A549 (cell line): ENCODE data around the gene FAM131A. TPM values are rescaled to one million over a fixed set of nuclear protein-coding genes. Genes with fewer than 3 reads are reported as not detected.

ENCODE experiments used
- ATAC-seq, 2 experiments: fragments of 200-7000 bp in 1 of 2; fragments of >200 bp in 1 of 2; cut with Nextera tagmentation in 1 of 2; cut with Tn5 transposase in 1 of 2; 3 replicates each; pipeline versions ENCODE4 v1.8.0 to v1.9.1; 2018 to 2020; ENCODE audit warnings: mild to moderate bottlenecking in 1 of 2, moderate library complexity in 1 of 2
- CTCF ChIA-PET: fragments of 300-600 bp; sonication (Branson Sonifier 250); formaldehyde crosslinking; extraction: SDS; loops from one replicate; lab custom pipeline; 2021; ENCODE audit warnings: antibody characterized with exemption, inconsistent platforms; lab: Yijun Ruan, JAX
- POLR2A ChIA-PET: fragments of 350-600 bp; formaldehyde crosslinking; extraction: SDS; loops from one replicate; lab custom pipeline; 2021; ENCODE audit warnings: antibody characterized with exemption, inconsistent platforms; lab: Yijun Ruan, JAX
- DNase-seq, 2 experiments: peaks; one replicate each; pipeline versions ENCODE4 v3.0.0 to v3.0.0-alpha.2; 2011 to 2016; ENCODE audit warnings: low read depth in 1 of 2, low spot score in 1 of 2
- FAIRE-seq: peaks from 2 replicates; lab custom pipeline; 2011; peaks lifted over from hg19 to GRCh38; lab: Jason Lieb, UNC
- H3K27ac ChIP-seq, 2 experiments: fragments of >200 bp; sonication (Bioruptor Twin); formaldehyde crosslinking; 3 replicates each; pipeline ENCODE4 v1.5.1; 2016 to 2017
- H3K4me1 ChIP-seq: fragments of >200 bp; sonication (Bioruptor Twin); formaldehyde crosslinking; 3 replicates; pipeline ENCODE4 v1.6.1; 2016
- H3K4me2 ChIP-seq: fragments of >200 bp; sonication (Bioruptor Twin); formaldehyde crosslinking; 3 replicates; pipeline ENCODE4 v1.6.1; 2016
- H3K4me3 ChIP-seq: fragments of >200 bp; sonication (Bioruptor Twin); formaldehyde crosslinking; 3 replicates; pipeline ENCODE4 v1.5.1; 2016
- H3K9me3 ChIP-seq: fragments of >200 bp; sonication (Bioruptor Twin); formaldehyde crosslinking; 3 replicates; pipeline ENCODE4 v1.6.1; 2016
- CBX8 ChIP-seq: fragments of 200-600 bp; sonication (generic); IDR thresholded peaks from 2 replicates; pipeline ENCODE4 v1.6.1; 2016
- CHD2 ChIP-seq: fragments of 150-350 bp; IDR thresholded peaks from 2 replicates; pipeline ENCODE4 v1.6.1; 2014; ENCODE audit warnings: low read length; ENCODE audit not compliant: partially characterized antibody
- EHMT2 ChIP-seq: fragments of 200-600 bp; sonication (generic); IDR thresholded peaks from 2 replicates; pipeline ENCODE4 v1.6.1; 2016; ENCODE audit warnings: antibody characterized with exemption, low read depth, mild to moderate bottlenecking, moderate library complexity
- EP300 ChIP-seq, 2 experiments: fragments of >200 bp; sonication (Bioruptor Twin); formaldehyde crosslinking; IDR thresholded peaks; 2 replicates in 1 of 2; 3 replicates in 1 of 2; pipeline ENCODE4 v1.6.1; 2016 to 2017
- FOSL2 ChIP-seq, 2 experiments: fragments of 450-650 bp in 1 of 2; fragments of >200 bp in 1 of 2; sonication (Bioruptor Twin) in 1 of 2; formaldehyde crosslinking; IDR thresholded peaks; 2 replicates each; pipeline versions ENCODE4 v1.5.0 to v1.6.1; 2016 to 2020; ENCODE audit warnings: mild to moderate bottlenecking in 1 of 2, moderate library complexity in 1 of 2
- FOXS1 ChIP-seq: fragments of 250-450 bp; sonication (Bioruptor Pico); IDR thresholded peaks from 2 replicates; pipeline ENCODE4 v1.5.0; 2020; ENCODE audit warnings: mild to moderate bottlenecking, moderate library complexity
- HEYL ChIP-seq: fragments of 250-450 bp; sonication (Bioruptor Pico); IDR thresholded peaks from 2 replicates; pipeline ENCODE4 v1.8.0; 2021; ENCODE audit warnings: mild to moderate bottlenecking, moderate library complexity
- HOXA7 ChIP-seq: fragments of 250-450 bp; sonication (Bioruptor Pico); IDR thresholded peaks from 2 replicates; pipeline ENCODE4 v1.5.0; 2020; ENCODE audit warnings: mild to moderate bottlenecking, moderate library complexity
- JUN ChIP-seq, 2 experiments: fragments of >200 bp; sonication (Bioruptor Twin); formaldehyde crosslinking; IDR thresholded peaks; 2 replicates in 1 of 2; 3 replicates in 1 of 2; pipeline ENCODE4 v1.6.1; 2016 to 2017
- JUNB ChIP-seq: fragments of >200 bp; sonication (Bioruptor Twin); formaldehyde crosslinking; IDR thresholded peaks from 2 replicates; pipeline ENCODE4 v1.6.1; 2016
- KDM5A ChIP-seq: fragments of 200-600 bp; sonication (generic); IDR thresholded peaks from 2 replicates; pipeline ENCODE4 v1.6.1; 2016; ENCODE audit warnings: antibody characterized with exemption, mild to moderate bottlenecking
- MAFK ChIP-seq: fragments of 450-650 bp; IDR thresholded peaks from 2 replicates; pipeline ENCODE4 v1.6.1; 2014; ENCODE audit not compliant: partially characterized antibody
- MAZ ChIP-seq: fragments of 150-350 bp; IDR thresholded peaks from 2 replicates; pipeline ENCODE4 v1.6.1; 2014; ENCODE audit warnings: antibody characterized with exemption, low read depth, low read length, borderline replicate concordance
- PHF8 ChIP-seq: fragments of 200-600 bp; sonication (generic); IDR thresholded peaks from 2 replicates; pipeline ENCODE4 v1.6.1; 2016; ENCODE audit warnings: low read depth, mild to moderate bottlenecking, antibody characterized with exemption, moderate library complexity, borderline replicate concordance
- RARB ChIP-seq: fragments of 250-450 bp; sonication (Bioruptor Pico); IDR thresholded peaks from 2 replicates; pipeline ENCODE4 v1.8.0; 2021; ENCODE audit warnings: mild to moderate bottlenecking, moderate library complexity
- RCOR1 ChIP-seq: fragments of 150-350 bp; IDR thresholded peaks from 2 replicates; pipeline ENCODE4 v1.6.1; 2014; ENCODE audit warnings: antibody characterized with exemption, low read length, low read depth
- SREBF2 ChIP-seq: fragments of 450-650 bp; IDR thresholded peaks from 2 replicates; pipeline ENCODE4 v1.6.1; 2014; ENCODE audit warnings: mild to moderate bottlenecking, moderate library complexity
- TFCP2L1 ChIP-seq: fragments of 250-450 bp; sonication (Bioruptor Pico); IDR thresholded peaks from 2 replicates; pipeline ENCODE4 v1.5.0; 2021; ENCODE audit warnings: mild to moderate bottlenecking
- TP53 ChIP-seq: fragments of 250-450 bp; sonication (Bioruptor Pico); IDR thresholded peaks from 2 replicates; pipeline ENCODE4 v1.5.0; 2021; ENCODE audit warnings: mild to moderate bottlenecking, moderate library complexity
- ZNF302 ChIP-seq: fragments of 250-450 bp; sonication (Bioruptor Pico); IDR thresholded peaks from 2 replicates; pipeline ENCODE4 v1.9.0; 2021; ENCODE audit warnings: inconsistent platforms, mild to moderate bottlenecking, moderate library complexity
- WGBS: methylation state at CpG from one replicate; pipeline ENCODE4 v1.1.6; 2017; ENCODE audit errors: missing lambda C conversion rate; 5-methylcytosine and 5-hydroxymethylcytosine counted together
- polyA plus RNA-seq, 4 experiments: library from polyadenylated mRNA; depleted of rRNA in 3 of 4; stranded (reverse); fragments of >200 nt; fragmentation: RNase III in 1 of 4; extraction: RNeasy Plus Mini Kit Qiagen cat#74134 plus additional on column Dnase treatment in 1 of 4; gene quantifications; 2 replicates in 3 of 4; 3 replicates in 1 of 4; pipeline ENCODE4 v1.2.3, GENCODE V29; 2011 to 2017
- TF ChIP-seq, protein P1 (sequence below): fragments of >200 bp; sonication (Bioruptor Twin); formaldehyde crosslinking; IDR thresholded peaks from 3 replicates; pipeline ENCODE4 v1.5.1; 2016
- TF ChIP-seq, protein P2 (sequence below): fragments of 150-350 bp; IDR thresholded peaks from 2 replicates; pipeline ENCODE4 v1.6.1; 2014; ENCODE audit warnings: low read depth, mild to moderate bottlenecking, low read length
- TF ChIP-seq, protein P3 (sequence below): IDR thresholded peaks from 2 replicates; pipeline ENCODE4 v1.6.1; 2012; ENCODE audit warnings: low read depth, borderline replicate concordance
- TF ChIP-seq, protein P4 (sequence below): IDR thresholded peaks from 2 replicates; pipeline ENCODE4 v1.6.1; 2012

The FAM131A gene
- polyA plus RNA-seq, 2 of the 4 experiments (the other 2 are of a cell fraction) = 5.2 to 6.1 TPM

DNA sequence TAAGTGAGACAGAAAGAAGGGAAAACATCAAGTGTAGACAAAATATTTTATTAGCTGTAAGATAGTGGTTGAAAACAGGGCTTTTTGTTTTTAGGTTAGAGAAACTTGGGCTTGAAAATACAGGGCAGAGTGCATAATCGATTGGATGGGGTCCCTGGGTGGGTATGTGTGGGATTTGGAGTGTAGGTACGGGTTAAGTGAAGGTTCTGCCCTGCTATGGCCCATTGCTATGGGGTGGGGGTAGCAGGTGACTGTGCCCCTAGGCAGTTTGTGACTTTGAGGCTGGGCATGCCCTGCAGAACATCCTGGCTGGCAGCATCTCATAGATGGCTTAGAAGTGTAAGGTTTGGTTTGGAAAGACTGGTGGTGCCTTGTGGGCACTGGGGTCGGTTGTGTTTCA is 3.7 kb upstream of the FAM131A start:
- no peak for ATAC-seq
- Histone ChIP-seq H3K4me2 (no peak overlapping the region), H3K9me3 (no peaks in the 10 kb centered on the region), H3K4me3 (no peak overlapping the region), H3K27ac (0 out of 6 replicates have a peak overlapping the region, but pooled peaks of 1 of the 2 experiments have one; percentile 1)
- CTCF ChIA-PET = no interaction called here
- DNase-seq = no peak
- no peak for TF ChIP-seq RARB (CRISPR knock-in tag)
- no peak for TF ChIP-seq SREBF2
- no peak for TF ChIP-seq CBX8
- no peak for TF ChIP-seq ZNF302 (CRISPR knock-in tag)
- TF ChIP-seq MAFK = no peak
- no peak for TF ChIP-seq HEYL (CRISPR knock-in tag)
- TF ChIP-seq RCOR1 = no peak
- TF ChIP-seq, protein P1, sequence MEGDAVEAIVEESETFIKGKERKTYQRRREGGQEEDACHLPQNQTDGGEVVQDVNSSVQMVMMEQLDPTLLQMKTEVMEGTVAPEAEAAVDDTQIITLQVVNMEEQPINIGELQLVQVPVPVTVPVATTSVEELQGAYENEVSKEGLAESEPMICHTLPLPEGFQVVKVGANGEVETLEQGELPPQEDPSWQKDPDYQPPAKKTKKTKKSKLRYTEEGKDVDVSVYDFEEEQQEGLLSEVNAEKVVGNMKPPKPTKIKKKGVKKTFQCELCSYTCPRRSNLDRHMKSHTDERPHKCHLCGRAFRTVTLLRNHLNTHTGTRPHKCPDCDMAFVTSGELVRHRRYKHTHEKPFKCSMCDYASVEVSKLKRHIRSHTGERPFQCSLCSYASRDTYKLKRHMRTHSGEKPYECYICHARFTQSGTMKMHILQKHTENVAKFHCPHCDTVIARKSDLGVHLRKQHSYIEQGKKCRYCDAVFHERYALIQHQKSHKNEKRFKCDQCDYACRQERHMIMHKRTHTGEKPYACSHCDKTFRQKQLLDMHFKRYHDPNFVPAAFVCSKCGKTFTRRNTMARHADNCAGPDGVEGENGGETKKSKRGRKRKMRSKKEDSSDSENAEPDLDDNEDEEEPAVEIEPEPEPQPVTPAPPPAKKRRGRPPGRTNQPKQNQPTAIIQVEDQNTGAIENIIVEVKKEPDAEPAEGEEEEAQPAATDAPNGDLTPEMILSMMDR = no peak
- no peak for TF ChIP-seq HOXA7 (CRISPR knock-in tag)
- no peak for TF ChIP-seq EP300 (IDR thresholded peaks at IDR 0.05)
- no peak for TF ChIP-seq PHF8
- TF ChIP-seq CHD2 = no peak
- TF ChIP-seq TFCP2L1 = no peak
- no peak for TF ChIP-seq JUN (IDR thresholded peaks at IDR 0.05)
- TF ChIP-seq FOXS1 = no peak
- TF ChIP-seq, protein P2, sequence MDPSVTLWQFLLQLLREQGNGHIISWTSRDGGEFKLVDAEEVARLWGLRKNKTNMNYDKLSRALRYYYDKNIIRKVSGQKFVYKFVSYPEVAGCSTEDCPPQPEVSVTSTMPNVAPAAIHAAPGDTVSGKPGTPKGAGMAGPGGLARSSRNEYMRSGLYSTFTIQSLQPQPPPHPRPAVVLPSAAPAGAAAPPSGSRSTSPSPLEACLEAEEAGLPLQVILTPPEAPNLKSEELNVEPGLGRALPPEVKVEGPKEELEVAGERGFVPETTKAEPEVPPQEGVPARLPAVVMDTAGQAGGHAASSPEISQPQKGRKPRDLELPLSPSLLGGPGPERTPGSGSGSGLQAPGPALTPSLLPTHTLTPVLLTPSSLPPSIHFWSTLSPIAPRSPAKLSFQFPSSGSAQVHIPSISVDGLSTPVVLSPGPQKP = no peak
- TF ChIP-seq, protein P3, sequence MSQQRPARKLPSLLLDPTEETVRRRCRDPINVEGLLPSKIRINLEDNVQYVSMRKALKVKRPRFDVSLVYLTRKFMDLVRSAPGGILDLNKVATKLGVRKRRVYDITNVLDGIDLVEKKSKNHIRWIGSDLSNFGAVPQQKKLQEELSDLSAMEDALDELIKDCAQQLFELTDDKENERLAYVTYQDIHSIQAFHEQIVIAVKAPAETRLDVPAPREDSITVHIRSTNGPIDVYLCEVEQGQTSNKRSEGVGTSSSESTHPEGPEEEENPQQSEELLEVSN = no peak
- TF ChIP-seq, all 56 proteins: peak for 0
- no peak for FAIRE-seq
- POLR2A ChIA-PET = no interaction called here
- WGBS = 72% methylated on average over 3 of the region's 3 CpGs
- H3K4me1 ChIP-seq = peaks cover 54% of the 10 kb centered on the region; the same call in 2 of the 3 replicates

DNA sequence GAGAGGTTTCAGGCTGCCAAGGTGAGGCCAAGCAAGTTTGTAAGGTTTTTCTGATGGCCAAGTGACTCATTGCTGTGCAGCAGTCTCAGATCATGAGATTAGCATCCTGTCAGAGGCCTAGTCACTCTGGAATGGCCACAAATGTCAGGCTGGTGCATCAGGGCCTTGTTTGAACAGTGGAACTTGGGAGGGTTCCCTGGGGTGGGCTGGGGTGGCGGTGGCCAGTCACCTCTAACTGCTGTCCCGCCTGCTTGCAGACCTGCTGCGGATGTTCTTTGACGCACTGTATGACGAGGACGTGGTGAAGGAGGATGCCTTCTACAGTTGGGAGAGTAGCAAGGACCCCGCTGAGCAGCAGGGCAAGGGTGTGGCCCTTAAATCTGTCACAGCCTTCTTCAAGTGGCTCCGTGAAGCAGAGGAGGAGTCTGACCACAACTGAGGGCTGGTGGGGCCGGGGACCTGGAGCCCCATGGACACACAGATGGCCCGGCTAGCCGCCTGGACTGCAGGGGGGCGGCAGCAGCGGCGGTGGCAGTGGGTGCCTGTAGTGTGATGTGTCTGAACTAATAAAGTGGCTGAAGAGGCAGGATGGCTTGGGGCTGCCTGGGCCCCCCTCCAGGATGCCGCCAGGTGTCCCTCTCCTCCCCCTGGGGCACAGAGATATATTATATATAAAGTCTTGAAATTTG is 2.8 kb upstream of the FAM131A start:
- ATAC-seq (peak; percentile 0 to 27; a peak in 3 of 6 replicates), FAIRE-seq (no peak), DNase-seq (peak; percentile 28 to 48)
- CTCF ChIA-PET = interaction anchor here (0.7 to 0.9 kb wide), 2 partner anchors 8 to 27 kb away, joined by 3 read pairs; partner anchors contain the start of genes CLCN2 and POLR2H
- TF ChIP-seq EHMT2 (no peak), FOSL2 (IDR thresholded peaks at IDR 0.05) (no peak), FOSL2 (CRISPR knock-in tag; IDR thresholded peaks at IDR 0.05) (peak; percentile 29; the same call in 1 of the 2 replicates)
- H3K4me3 ChIP-seq = no peak overlapping the region
- H3K4me1 ChIP-seq = peaks cover 54% of the 10 kb centered on the region; the same call in 2 of the 3 replicates
- peak overlapping the region in 1 of 2 experiments; percentile 34; a peak in 1 of 6 replicates for H3K27ac ChIP-seq
- POLR2A ChIA-PET = no interaction called here
- WGBS = 81% methylated on average over 15 of the region's 15 CpGs
- no peak overlapping the region for H3K4me2 ChIP-seq
- no peaks in the 10 kb centered on the region for H3K9me3 ChIP-seq

DNA sequence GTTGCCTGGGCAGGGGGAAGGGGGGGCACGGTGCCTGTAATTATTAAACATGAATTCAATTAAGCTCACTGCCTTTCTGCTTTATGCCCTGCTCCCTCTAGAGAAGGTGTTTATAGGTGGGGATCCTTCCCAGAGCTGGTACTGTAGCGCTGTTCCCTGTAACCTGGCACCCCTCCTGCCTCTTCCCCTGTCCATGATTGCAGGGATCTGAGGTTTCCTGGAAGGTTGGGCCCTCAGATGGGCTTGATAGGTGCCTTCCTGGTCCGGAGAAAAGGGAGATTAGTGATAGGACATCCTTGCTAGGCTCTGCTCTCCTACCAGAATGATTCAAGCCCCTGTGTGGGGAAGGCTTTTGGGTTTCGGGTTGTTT is 2.1 kb upstream of the FAM131A start:
- no peaks in the 10 kb centered on the region for H3K9me3 ChIP-seq
- CTCF ChIA-PET = interaction anchor here (0.7 to 0.9 kb wide), 2 partner anchors 9 to 26 kb away, joined by 3 read pairs; partner anchors contain the start of genes CLCN2 and POLR2H
- DNase-seq (peak; percentile 15 to 38), ATAC-seq (peak; percentile 33 to 45), FAIRE-seq (no peak)
- peak overlapping the region; percentile 96 for H3K4me2 ChIP-seq
- peaks cover 54% of the 10 kb centered on the region; the same call in 2 of the 3 replicates for H3K4me1 ChIP-seq
- POLR2A ChIA-PET = no interaction called here
- TF ChIP-seq, protein P4, sequence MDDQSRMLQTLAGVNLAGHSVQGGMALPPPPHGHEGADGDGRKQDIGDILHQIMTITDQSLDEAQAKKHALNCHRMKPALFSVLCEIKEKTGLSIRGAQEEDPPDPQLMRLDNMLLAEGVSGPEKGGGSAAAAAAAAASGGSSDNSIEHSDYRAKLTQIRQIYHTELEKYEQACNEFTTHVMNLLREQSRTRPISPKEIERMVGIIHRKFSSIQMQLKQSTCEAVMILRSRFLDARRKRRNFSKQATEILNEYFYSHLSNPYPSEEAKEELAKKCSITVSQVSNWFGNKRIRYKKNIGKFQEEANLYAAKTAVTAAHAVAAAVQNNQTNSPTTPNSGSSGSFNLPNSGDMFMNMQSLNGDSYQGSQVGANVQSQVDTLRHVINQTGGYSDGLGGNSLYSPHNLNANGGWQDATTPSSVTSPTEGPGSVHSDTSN = no peak
- TF ChIP-seq KDM5A (no peak), TFCP2L1 (no peak), MAZ (no peak), JUNB (no peak), TP53 (no peak), CBX8 (no peak)
- WGBS = 70% methylated on average over 4 of the region's 4 CpGs
- peak overlapping the region in 1 of 2 experiments; percentile 97; a peak in 3 of 6 replicates for H3K27ac ChIP-seq
- no peak overlapping the region for H3K4me3 ChIP-seq
